ENCODE results near the gene LECT2. TPM values are rescaled to one million over a fixed set of nuclear protein-coding genes. Genes with fewer than 3 reads are reported as not detected.

Gene LECT2
- polyA plus RNA-seq, 2 donors = not detected

DNA sequence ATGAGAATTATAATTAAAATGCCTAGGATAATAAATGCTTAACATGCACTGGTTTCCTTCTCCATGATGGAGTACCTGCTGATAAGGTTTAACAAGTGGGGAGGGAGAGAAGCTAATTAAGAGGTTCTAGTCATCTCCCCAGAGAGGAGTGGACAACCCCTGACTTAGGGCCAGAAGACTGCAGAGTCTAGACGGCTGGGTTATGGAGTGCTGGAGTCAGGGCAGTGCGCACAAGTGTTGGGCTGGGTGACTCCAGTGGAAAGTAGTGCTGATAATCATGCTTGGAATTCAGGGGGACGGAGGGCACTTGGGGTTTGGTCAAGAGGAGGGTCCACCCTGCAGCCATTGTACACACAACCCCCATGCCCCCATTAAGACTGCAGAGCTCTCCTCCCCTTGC, 41.2 kb upstream of the LECT2 start:
- Histone ChIP-seq H3K9me3 (ENCODE audit: control insufficient read depth in 2 of 2, insufficient read depth in 1 of 2, low read depth in 1 of 2, low read length in 1 of 2) (no peaks in the 10 kb centered on the region), H3K4me3 (ENCODE audit: low read depth in 1 of 2, low read length in 2 of 2) (no peak overlapping the region), H3K27ac (ENCODE audit: low read depth in 2 of 2, low read length in 1 of 2) (no peak overlapping the region), H3K36me3 (ENCODE audit: control insufficient read depth in 2 of 2, insufficient read depth in 2 of 2, low read length in 1 of 2) (no peaks in the 10 kb centered on the region), H3K4me1 (ENCODE audit: control insufficient read depth in 2 of 2, insufficient read depth in 2 of 2, low read length in 1 of 2) (no peaks in the 10 kb centered on the region), H3K27me3 (ENCODE audit: control insufficient read depth in 1 of 2, insufficient read depth in 2 of 2, low read length in 2 of 2) (peaks cover 0 to 2% of the 10 kb centered on the region in 2 donors)
- 89 to 94% methylated on average over 3 of the region's 3 CpGs for WGBS, 2 donors

DNA sequence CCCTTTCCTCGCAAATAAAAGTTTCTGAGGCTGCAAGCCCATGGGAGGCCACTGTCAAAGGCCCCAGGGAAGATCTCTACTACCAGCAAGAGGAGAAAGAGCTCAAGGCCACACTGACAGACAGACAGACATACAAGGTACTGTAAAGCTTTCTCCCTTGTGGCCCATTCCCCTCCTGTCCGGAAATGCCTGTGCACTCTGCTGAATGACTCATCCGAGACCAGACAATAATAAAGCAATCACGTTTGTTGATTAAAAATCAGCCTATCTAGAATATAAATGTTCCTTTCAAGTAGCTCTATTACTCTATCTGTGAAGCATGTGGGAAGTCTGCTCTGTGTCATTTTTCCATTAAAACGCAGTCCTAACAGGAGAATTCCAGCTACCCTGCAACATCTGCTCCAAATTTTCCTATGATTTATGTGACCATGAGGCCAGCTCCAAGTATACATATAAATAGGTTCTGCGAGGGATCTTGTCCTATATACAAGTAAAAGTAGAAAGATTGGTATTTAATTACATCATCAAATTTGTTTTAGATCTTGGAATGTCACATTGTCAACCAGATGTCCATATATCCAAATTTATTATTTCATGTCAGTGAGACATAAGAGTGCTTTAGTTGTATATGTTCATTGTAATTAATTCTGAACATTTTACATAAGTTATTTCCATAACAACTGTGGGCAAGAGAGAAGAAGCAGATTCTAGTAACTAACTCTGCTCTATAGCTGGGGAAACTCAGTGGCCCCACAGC, 39.3 kb upstream of the LECT2 start:
- Histone ChIP-seq H3K9me3 (ENCODE audit: control insufficient read depth in 2 of 2, insufficient read depth in 1 of 2, low read depth in 1 of 2, low read length in 1 of 2) (no peaks in the 10 kb centered on the region), H3K36me3 (ENCODE audit: control insufficient read depth in 2 of 2, insufficient read depth in 2 of 2, low read length in 1 of 2) (no peaks in the 10 kb centered on the region), H3K27me3 (ENCODE audit: control insufficient read depth in 1 of 2, insufficient read depth in 2 of 2, low read length in 2 of 2) (peaks cover 0 to 2% of the 10 kb centered on the region in 2 donors), H3K27ac (ENCODE audit: low read depth in 2 of 2, low read length in 1 of 2) (peak overlapping the region in 1 of 2 donors; percentile 56), H3K4me1 (ENCODE audit: control insufficient read depth in 2 of 2, insufficient read depth in 2 of 2, low read length in 1 of 2) (peaks cover 0 to 2% of the 10 kb centered on the region in 2 donors), H3K4me3 (ENCODE audit: low read depth in 1 of 2, low read length in 2 of 2) (no peak overlapping the region)
- WGBS, 2 donors = 46 to 56% methylated on average over 6 of the region's 6 CpGs

DNA sequence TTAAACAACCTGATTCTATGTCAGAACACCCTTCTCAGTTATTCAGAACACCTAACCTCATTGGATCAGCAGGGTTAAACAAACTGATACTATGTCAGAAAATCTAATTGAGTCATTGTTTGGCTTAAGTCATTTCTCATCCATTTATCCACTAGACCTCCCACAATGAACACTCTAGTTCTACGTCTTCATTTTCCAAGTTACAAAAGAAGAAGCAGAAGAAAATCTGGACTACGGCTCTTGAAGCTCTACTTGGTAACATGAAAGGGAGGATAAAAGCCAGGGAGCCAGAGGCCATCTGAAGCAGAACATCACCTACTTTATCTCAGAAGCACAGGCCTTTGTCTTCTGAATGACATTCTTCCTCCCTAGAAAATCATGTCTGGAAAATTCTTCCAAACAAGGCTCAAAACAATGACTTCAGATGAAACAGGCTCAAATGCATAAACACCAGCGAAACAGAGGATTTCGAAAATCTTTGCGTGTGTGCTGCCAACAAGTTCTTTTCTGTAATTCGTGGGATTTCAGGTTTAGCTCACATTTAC, 38.6 kb upstream of the LECT2 start:
- WGBS, 2 donors = 69 to 70% methylated on average over 6 of the region's 6 CpGs
- Histone ChIP-seq H3K27ac (ENCODE audit: low read depth in 2 of 2, low read length in 1 of 2) (peak overlapping the region in 1 of 2 donors; percentile 56), H3K9me3 (ENCODE audit: control insufficient read depth in 2 of 2, insufficient read depth in 1 of 2, low read depth in 1 of 2, low read length in 1 of 2) (no peaks in the 10 kb centered on the region), H3K36me3 (ENCODE audit: control insufficient read depth in 2 of 2, insufficient read depth in 2 of 2, low read length in 1 of 2) (no peaks in the 10 kb centered on the region), H3K4me1 (ENCODE audit: control insufficient read depth in 2 of 2, insufficient read depth in 2 of 2, low read length in 1 of 2) (peaks cover 0 to 2% of the 10 kb centered on the region in 2 donors), H3K27me3 (ENCODE audit: control insufficient read depth in 1 of 2, insufficient read depth in 2 of 2, low read length in 2 of 2) (peaks cover 0 to 2% of the 10 kb centered on the region in 2 donors), H3K4me3 (ENCODE audit: low read depth in 1 of 2, low read length in 2 of 2) (no peak overlapping the region)

DNA sequence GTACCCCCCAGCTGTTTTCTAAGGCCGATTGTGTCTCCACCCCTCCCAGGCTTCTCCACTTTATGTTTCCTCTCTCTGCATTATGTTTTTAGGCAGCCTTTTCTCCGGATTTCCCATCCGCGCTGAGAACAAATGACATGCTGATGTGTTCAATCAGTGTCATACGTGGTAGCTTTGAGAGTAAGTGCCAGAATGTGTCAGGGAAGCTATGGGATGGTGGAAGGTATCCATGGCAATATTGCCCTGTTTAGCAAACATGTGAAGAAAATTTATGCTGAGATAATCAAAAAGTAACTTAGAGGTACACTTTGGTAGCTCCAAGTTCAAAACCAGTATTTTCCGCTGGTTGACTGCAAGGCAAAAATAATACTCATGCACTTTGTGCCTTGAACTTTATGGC, 36.6 kb upstream of the LECT2 start:
- Histone ChIP-seq H3K27ac (ENCODE audit: low read depth in 2 of 2, low read length in 1 of 2) (no peak overlapping the region), H3K27me3 (ENCODE audit: control insufficient read depth in 1 of 2, insufficient read depth in 2 of 2, low read length in 2 of 2) (peaks cover 0 to 2% of the 10 kb centered on the region in 2 donors), H3K9me3 (ENCODE audit: control insufficient read depth in 2 of 2, insufficient read depth in 1 of 2, low read depth in 1 of 2, low read length in 1 of 2) (no peaks in the 10 kb centered on the region), H3K36me3 (ENCODE audit: control insufficient read depth in 2 of 2, insufficient read depth in 2 of 2, low read length in 1 of 2) (no peaks in the 10 kb centered on the region), H3K4me3 (ENCODE audit: low read depth in 1 of 2, low read length in 2 of 2) (no peak overlapping the region), H3K4me1 (ENCODE audit: control insufficient read depth in 2 of 2, insufficient read depth in 2 of 2, low read length in 1 of 2) (peaks cover 0 to 2% of the 10 kb centered on the region in 2 donors)
- 78% methylated on average over 6 of the region's 6 CpGs for WGBS, 2 donors

DNA sequence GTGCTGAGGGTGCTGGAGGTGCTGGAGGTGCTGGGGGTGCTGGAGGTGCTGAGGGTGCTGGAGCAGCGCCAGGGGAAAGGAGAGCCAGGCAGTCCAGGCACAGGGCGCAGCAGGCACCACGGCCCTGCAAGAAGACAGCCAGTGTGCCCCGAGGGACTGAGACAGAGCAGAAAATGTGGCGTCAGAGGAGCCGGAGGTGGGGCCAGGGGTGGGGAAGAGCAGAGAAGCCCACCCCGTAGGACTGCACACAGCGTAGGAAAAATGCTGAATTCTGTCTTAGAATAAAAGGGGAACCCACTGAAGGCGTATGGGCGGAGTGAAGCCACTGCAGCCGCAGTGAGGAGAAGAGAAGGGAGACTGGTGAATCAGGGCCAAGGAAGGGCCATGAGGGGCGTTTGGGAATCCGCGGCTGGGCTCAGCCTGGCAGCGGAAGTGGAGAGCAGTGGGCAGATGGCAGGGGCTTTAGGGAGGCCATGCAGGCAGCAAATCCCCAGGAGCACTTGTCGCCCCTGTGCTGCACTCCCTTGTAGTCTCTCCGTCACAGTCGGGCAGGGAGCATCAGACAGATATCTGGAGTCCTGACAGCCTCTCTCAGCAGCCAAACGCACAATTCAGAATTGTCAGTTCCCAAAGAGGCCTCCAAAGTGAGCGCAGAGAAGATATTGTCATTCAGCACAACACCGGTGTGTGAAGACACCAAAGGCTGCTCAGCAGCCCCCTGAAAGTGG, 35.9 kb upstream of the LECT2 start:
- H3K27ac ChIP-seq (ENCODE audit: low read depth in 2 of 2, low read length in 1 of 2) = no peak overlapping the region
- peaks cover 0 to 2% of the 10 kb centered on the region in 2 donors for H3K27me3 ChIP-seq (ENCODE audit: control insufficient read depth in 1 of 2, insufficient read depth in 2 of 2, low read length in 2 of 2)
- 76 to 81% methylated on average over 21 of the region's 21 CpGs for WGBS, 2 donors

DNA sequence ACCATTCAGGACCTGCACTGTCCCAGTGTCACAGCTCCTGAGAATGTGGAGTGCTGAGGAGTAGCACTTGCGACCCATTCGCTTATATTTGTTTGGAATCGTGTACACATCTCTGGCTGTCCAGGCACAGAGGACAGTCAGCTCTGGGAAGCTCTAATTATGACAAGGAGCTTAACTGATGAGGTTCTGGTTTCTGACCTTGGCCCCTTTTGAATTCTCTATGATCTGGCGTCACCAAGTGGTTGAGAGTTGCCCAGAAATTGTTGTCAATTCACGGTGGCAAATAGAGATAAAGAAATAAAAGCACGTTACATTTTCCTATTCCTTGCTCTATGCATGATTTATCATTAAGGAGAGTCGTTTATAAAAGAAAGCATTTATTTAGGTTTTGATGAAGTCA, 34.9 kb upstream of the LECT2 start:
- no peak overlapping the region for H3K4me3 ChIP-seq (ENCODE audit: low read depth in 1 of 2, low read length in 2 of 2)
- 81 to 82% methylated on average over 7 of the region's 7 CpGs for WGBS, 2 donors
- H3K27me3 ChIP-seq (ENCODE audit: control insufficient read depth in 1 of 2, insufficient read depth in 2 of 2, low read length in 2 of 2) = peaks cover 0 to under 1% of the 10 kb centered on the region in 2 donors
- peaks cover 0 to 2% of the 10 kb centered on the region in 2 donors for H3K4me1 ChIP-seq (ENCODE audit: control insufficient read depth in 2 of 2, insufficient read depth in 2 of 2, low read length in 1 of 2)
- H3K27ac ChIP-seq (ENCODE audit: low read depth in 2 of 2, low read length in 1 of 2) = no peak overlapping the region
- H3K9me3 ChIP-seq (ENCODE audit: control insufficient read depth in 2 of 2, insufficient read depth in 1 of 2, low read depth in 1 of 2, low read length in 1 of 2) = no peaks in the 10 kb centered on the region
- H3K36me3 ChIP-seq (ENCODE audit: control insufficient read depth in 2 of 2, insufficient read depth in 2 of 2, low read length in 1 of 2) = no peaks in the 10 kb centered on the region

More for the DNA sequence above, 35.9 kb upstream of the LECT2 start:
- H3K9me3 ChIP-seq (ENCODE audit: control insufficient read depth in 2 of 2, insufficient read depth in 1 of 2, low read depth in 1 of 2, low read length in 1 of 2) = no peaks in the 10 kb centered on the region
- peaks cover 0 to 2% of the 10 kb centered on the region in 2 donors for H3K4me1 ChIP-seq (ENCODE audit: control insufficient read depth in 2 of 2, insufficient read depth in 2 of 2, low read length in 1 of 2)
- no peaks in the 10 kb centered on the region for H3K36me3 ChIP-seq (ENCODE audit: control insufficient read depth in 2 of 2, insufficient read depth in 2 of 2, low read length in 1 of 2)
- H3K4me3 ChIP-seq (ENCODE audit: low read depth in 1 of 2, low read length in 2 of 2) = no peak overlapping the region

DNA sequence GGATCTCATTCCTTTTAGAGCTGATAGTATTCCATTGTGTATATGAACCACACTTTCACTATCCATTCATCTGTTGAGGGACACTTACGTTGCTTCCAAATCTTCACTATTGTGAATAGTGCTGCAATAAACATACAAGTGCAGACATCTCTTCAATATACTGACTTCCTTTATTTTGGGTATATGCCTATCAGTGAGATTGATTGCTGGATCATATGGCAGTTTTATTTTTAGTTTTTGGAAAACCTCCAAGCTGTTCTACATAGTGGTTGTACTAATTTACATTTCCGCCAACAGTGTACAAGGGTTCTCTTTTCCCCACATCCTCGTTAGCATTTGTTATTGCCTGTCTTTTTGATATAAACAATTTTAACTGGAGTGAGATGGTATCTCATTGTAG, 33.8 kb upstream of the LECT2 start:
- H3K4me1 ChIP-seq (ENCODE audit: control insufficient read depth in 2 of 2, insufficient read depth in 2 of 2, low read length in 1 of 2) = peaks cover 0 to 2% of the 10 kb centered on the region in 2 donors
- no peaks in the 10 kb centered on the region for H3K36me3 ChIP-seq (ENCODE audit: control insufficient read depth in 2 of 2, insufficient read depth in 2 of 2, low read length in 1 of 2)
- no peak overlapping the region for H3K27ac ChIP-seq (ENCODE audit: low read depth in 2 of 2, low read length in 1 of 2)
- H3K9me3 ChIP-seq (ENCODE audit: control insufficient read depth in 2 of 2, insufficient read depth in 1 of 2, low read depth in 1 of 2, low read length in 1 of 2) = no peaks in the 10 kb centered on the region
- no peaks in the 10 kb centered on the region for H3K27me3 ChIP-seq (ENCODE audit: control insufficient read depth in 1 of 2, insufficient read depth in 2 of 2, low read length in 2 of 2)
- WGBS, 2 donors = 70 to 81% methylated on average over 3 of the region's 3 CpGs
- H3K4me3 ChIP-seq (ENCODE audit: low read depth in 1 of 2, low read length in 2 of 2) = no peak overlapping the region

DNA sequence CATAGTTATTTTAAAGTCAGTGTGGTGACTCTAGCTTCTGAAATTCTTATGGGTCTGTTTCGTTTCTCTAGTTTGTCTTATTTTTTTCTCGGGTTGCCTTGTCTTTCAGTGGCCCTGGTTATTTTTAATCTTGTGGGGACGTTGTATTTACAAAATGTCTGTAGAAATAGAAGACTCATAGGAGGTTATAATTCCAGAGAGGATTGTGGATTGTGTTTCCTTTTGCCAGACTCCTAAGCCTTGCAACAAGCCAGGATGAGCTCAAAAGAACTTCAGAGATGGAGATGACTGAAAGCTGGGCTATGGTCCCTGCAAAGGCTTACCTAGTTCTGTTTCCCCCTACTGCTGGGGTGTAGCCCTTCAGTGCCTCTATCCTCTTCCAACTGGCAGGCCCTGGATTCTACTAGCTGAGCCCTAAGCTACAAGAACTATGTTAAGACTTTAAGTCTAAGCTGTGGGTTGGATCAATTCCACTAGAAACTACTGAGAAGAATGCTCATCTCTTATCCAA, 32.2 kb upstream of the LECT2 start:
- H3K27ac ChIP-seq (ENCODE audit: low read depth in 2 of 2, low read length in 1 of 2) = no peak overlapping the region
- no peaks in the 10 kb centered on the region for H3K36me3 ChIP-seq (ENCODE audit: control insufficient read depth in 2 of 2, insufficient read depth in 2 of 2, low read length in 1 of 2)
- H3K9me3 ChIP-seq (ENCODE audit: control insufficient read depth in 2 of 2, insufficient read depth in 1 of 2, low read depth in 1 of 2, low read length in 1 of 2) = no peaks in the 10 kb centered on the region
- H3K4me1 ChIP-seq (ENCODE audit: control insufficient read depth in 2 of 2, insufficient read depth in 2 of 2, low read length in 1 of 2) = peaks cover 0 to 2% of the 10 kb centered on the region in 2 donors
- WGBS, 2 donors = 55 to 56% methylated on average over 3 of the region's 3 CpGs
- no peaks in the 10 kb centered on the region for H3K27me3 ChIP-seq (ENCODE audit: control insufficient read depth in 1 of 2, insufficient read depth in 2 of 2, low read length in 2 of 2)
- H3K4me3 ChIP-seq (ENCODE audit: low read depth in 1 of 2, low read length in 2 of 2) = no peak overlapping the region

DNA sequence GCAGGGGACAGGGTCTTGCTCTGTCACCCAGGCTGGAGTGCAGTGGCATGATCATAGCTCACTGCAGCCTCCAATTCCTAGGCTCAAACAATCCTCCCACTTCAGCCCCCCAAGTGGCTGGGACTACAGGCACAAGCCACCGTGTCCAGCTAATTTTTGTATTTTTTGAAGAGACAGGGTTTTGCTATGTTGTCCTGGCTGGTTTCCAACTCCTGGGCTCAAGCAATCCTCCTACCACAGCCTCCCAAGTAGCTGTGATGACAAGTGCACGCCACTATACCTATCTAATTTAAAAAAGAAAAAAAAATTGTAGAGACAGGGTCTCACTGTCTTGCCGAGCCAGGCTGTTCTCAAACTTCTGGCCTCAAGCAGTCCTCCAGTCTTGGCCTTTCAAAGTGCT, 31.6 kb upstream of the LECT2 start:
- Histone ChIP-seq H3K4me3 (ENCODE audit: low read depth in 1 of 2, low read length in 2 of 2) (no peak overlapping the region), H3K36me3 (ENCODE audit: control insufficient read depth in 2 of 2, insufficient read depth in 2 of 2, low read length in 1 of 2) (no peaks in the 10 kb centered on the region), H3K9me3 (ENCODE audit: control insufficient read depth in 2 of 2, insufficient read depth in 1 of 2, low read depth in 1 of 2, low read length in 1 of 2) (no peaks in the 10 kb centered on the region), H3K4me1 (ENCODE audit: control insufficient read depth in 2 of 2, insufficient read depth in 2 of 2, low read length in 1 of 2) (peaks cover 0 to 2% of the 10 kb centered on the region in 2 donors), H3K27ac (ENCODE audit: low read depth in 2 of 2, low read length in 1 of 2) (no peak overlapping the region), H3K27me3 (ENCODE audit: control insufficient read depth in 1 of 2, insufficient read depth in 2 of 2, low read length in 2 of 2) (no peaks in the 10 kb centered on the region)
- 70 to 73% methylated on average over 3 of the region's 3 CpGs for whole genome bisulfite sequencing, 2 donors
